ENCODE data around the gene NECAB3.
"Not testable (repeated sequence)": the region's sequence is repeated elsewhere in the genome, so short reads cannot be mapped to it uniquely, and the experiment has no call there.

NECAB3 gene

GRCh38 chr20:33648396-33649004 is 25.7 kb downstream of the NECAB3 start:
- no peak for DNase-seq (ENCODE audit: low read depth)

DNA sequence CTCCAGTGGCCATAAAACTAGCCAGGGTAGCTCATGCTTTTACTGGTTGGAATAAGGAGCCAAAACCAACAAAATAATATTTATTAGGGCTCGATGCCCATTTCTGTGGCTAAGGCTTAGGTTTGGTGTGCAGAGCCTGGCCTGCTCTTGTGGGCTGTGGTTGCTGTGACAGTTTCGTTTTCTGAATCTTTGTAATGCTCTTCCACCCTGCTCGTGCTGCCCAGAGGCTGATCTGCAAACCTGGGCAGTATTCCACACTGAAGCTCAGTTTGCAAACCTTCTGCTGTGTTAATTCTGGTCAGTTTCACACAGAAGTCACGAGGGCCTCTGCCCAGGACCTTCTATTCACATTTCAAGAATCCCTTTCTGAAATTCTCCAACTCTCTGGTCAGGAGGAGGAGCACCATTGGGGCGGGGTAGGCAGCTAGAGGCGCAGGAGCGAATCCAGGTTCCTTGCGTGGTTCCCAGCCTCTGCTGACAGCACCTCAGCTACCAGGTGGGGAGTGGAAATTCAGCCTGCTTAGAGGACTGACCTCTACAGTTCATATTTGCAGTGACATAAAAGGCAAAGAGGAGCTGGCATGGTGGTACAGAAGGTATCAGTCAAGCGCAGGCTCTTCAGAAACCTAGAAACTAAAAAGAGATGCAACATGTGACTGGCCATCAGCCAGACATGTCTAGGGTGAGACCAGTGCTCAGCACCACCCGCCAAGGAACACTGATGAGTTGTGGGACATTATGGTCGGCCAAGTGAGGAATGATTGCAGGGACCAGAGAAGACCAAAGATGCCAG is 26.4 kb downstream of the NECAB3 start:
- DNase-seq (ENCODE audit: low read depth) = no peak

DNA sequence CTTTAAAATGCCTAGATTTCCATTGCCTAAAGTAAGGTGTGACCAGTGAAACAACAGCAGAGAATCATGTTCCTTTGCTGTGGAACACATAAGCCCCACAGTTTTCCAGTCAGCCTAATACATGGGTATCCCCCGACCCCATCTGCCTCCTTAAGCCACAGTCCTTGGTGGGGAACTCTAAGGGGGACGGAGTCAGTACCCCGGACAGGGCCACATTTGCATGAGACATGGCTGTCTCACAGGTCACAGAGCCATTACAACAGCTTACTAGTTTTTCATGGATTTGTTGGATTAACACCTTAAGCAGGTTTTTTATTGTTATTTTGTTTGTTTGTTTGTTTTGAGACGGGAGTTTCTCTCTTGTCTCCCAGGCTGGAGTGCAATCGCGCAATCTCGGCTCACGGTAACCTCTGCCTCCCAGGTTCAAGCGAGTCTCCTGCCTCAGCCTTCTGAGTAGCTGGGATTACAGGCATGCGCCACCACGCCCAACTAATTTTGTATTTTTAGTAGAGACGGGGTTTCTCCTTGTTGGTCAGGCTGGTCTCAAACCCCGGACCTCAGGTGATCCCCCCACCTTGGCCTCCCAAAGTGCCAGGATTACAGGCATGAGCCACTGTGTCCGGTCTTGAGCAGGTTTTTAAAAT is 27.1 kb downstream of the NECAB3 start:
- not testable (repeated sequence) for DNase-seq (ENCODE audit: low read depth)

GRCh38 chr20:33646191-33646590 is 28.0 kb downstream of the NECAB3 start:
- DNase-seq (ENCODE audit: low read depth) = no peak

DNA sequence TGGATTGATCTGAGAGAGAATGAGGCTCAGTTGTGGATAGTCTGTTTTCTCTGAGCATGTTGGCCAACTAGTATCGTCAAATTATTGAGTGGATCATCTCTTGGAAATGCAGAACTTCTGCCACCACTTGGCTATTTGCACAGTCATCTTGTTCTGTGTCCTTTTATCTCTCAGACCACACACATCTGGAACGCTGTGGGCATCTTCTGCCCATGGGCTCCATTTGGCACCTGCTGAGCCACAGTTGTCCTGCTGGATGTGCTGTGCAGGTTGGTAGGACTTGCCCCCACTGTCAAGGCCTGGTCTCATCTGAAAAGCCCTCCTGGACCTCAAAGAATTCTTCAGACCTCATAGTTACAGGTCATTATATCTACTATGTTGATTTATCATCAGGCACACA is 28.8 kb downstream of the NECAB3 start:
- no peak for DNase-seq (ENCODE audit: low read depth)

DNA sequence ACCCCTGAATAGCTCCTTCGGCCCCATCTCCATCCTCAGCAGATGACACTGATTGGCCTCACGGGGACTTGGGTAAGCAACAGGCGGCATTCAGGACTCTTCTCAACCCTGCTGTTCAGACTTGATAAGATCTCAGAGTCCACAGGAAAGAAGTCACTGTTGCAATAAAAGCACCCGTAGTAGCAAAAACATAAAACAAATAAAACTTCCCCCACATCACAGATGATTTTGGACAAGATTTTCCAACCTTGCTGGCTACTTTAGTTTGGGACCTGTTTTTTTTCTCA is 29.2 kb downstream of the NECAB3 start:
- DNase-seq (ENCODE audit: low read depth) = no peak

DNA sequence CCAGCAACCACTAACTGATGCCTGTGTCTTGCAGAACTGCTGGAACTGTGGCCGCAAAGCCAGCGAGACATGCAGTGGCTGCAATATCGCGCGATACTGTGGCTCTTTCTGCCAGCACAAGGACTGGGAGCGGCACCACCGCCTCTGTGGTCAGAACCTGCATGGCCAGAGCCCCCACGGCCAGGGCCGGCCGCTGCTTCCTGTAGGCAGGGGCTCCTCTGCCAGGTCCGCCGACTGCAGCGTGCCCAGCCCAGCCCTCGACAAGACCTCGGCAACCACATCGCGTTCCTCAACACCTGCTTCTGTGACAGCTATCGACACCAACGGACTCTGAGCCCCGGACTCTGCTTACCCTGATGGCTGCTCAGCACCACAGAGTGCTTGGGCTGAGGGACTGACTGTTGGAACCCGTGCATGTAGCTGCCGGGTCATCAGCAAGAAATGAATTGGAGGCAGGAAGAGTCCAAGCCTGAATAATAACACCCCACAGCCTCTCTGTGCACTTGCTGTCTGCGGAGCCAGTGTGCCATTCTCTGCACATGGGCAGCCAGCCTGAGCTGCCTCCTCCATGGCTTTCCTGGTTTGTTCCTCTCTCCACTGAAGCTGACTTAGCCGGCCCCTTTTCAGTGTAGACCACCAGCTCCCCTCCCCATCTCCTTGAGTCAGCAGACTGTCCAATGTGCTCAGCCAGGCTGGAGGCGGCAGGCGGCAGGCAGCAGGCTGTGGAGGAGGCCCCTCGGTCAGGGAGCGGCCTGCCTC is 29.7 kb downstream of the NECAB3 start:
- DNase-seq (ENCODE audit: low read depth) = no peak

DNA sequence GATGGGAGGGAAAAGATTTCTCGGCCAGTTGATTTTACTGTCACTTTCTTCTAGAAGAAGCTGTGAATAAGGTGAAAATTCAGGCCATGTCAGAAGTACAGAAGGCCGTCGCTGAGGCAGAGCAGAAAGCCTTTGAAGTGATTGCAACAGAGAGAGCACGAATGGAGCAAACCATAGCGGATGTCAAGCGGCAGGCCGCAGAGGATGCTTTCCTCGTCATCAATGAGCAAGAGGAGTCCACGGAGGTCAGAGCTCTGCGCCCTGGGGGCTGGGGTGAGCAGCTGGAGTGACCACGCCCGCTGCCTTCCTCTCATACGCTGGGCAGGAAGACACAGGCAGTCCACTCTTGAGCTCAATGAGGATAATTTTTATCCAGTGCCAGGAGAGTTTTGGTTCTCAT is 33.9 kb downstream of the NECAB3 start:
- no peak for DNase-seq (ENCODE audit: low read depth)

- DNase-seq (ENCODE audit: low read depth) = no peak
Observed at GRCh38 chr20:33636776-33637175, 37.5 kb downstream of the NECAB3 start.

- no peak for DNase-seq (ENCODE audit: low read depth)
Observed at GRCh38 chr20:33635341-33635740, 38.9 kb downstream of the NECAB3 start.

- not testable (repeated sequence) for DNase-seq (ENCODE audit: low read depth)
Observed at GRCh38 chr20:33631910-33632309, 42.3 kb downstream of the NECAB3 start.

GRCh38 chr20:33630507-33630906 is 43.7 kb downstream of the NECAB3 start:
- no peak for DNase-seq (ENCODE audit: low read depth)

DNA sequence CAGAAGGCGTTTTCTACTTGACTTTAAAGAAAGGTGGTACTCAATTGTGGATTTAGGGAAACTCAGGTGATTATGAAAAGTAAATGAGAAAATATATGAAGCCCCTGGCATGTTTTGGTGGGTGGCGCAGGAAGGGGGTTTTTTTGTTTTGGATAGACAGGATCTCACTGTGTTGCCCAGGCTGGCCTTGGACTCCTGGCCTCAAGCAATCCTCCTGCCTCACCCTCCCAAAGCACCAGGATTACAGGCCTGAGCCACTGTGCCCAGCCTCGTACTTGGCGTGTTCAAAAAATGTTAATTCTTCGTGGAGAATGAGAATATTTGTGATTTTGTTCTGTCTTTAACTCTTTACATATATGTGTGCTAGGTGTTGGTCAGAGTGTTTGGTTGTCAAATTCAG is 44.2 kb downstream of the NECAB3 start:
- no peak for DNase-seq (ENCODE audit: low read depth)

GRCh38 chr20:33629533-33629932 is 44.7 kb downstream of the NECAB3 start:
- no peak for DNase-seq (ENCODE audit: low read depth)

DNA sequence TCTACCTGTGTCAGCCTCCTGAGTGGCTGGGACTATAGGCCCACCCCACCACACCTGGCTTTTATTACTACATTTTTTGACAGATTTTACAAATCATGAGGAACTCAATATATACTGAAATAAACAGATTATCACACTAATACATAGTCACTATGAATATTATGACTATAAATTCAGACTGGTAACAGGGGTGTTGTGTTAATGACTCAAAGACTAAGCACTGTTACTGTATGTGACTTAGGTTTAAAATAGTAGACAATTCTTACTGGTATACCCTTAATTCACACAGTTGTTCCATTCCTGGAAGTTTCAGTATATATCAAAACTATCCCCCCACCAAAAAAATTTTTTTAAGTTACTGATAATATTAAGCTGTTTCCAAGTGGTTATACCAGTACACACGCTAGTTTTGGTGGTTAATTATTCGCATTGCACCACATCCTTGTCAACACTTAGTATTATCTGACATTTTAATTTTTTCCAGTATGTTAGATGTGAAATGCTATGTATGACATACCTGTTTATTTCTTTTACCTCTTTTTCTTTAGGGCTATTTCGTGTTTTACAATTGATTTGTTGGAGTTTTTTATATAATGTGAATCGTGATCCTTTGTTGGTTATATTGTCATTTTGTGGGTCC is 46.5 kb downstream of the NECAB3 start:
- DNase-seq (ENCODE audit: low read depth) = no peak

GRCh38 chr20:33626190-33626589 is 48.0 kb downstream of the NECAB3 start:
- DNase-seq (ENCODE audit: low read depth) = no peak

- DNase-seq (ENCODE audit: low read depth) = no peak
Observed at GRCh38 chr20:33624399-33624798, 49.8 kb downstream of the NECAB3 start.

- no peak for DNase-seq (ENCODE audit: low read depth)
Observed at GRCh38 chr20:33622705-33623365, 51.4 kb downstream of the NECAB3 start.

DNA sequence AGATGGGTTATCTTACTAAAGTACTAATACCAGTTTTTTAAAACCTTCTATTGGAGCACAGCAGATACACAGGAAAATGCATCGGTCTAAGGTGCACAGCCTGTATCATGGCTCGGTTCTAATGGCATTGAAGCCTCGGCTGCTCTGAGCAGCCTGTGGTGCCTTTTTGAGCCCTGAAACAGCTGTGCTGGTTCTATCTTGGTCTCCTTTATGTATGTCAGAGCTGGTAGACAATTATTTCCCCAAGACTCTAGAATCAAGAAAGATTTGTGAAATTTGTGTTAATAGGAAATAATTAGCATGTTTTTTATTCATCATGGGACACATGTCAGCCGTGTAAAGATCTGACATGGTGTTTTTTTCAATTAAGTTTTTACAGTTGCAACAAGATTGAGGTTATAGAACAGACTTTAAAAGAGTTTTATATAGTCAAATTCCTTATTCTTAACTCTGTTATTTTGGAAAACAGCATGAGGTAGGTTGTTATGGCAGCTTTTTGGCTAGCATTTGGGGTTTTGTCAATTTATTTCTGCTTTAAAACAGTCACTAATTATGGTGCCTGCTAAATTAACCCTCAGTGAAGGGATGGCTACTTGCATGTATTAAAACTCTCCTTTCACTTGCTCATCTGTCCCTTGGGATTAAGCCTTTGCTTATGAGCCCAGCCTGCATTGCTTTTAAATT is 52.4 kb downstream of the NECAB3 start:
- DNase-seq (ENCODE audit: low read depth) = no peak

DNA sequence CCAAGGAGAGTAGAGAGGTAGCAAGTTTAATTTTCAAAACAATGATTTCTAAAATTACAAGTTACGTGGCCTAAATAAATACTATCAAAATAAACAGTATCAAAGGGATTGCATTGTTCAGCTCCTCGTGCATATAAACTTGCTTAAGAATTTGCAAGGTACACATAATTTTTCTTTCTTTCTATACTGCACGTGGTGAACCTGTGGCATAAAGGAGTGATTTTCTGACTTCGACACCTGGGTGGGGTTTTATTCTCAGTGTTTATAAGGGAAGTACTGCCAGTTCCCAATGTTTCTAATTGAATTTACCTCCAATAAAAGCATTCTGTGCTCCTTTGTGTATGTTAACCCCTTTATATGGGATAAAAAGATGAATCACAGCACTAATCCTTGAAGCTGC is 62.2 kb downstream of the NECAB3 start:
- DNase-seq (ENCODE audit: low read depth) = no peak

DNA sequence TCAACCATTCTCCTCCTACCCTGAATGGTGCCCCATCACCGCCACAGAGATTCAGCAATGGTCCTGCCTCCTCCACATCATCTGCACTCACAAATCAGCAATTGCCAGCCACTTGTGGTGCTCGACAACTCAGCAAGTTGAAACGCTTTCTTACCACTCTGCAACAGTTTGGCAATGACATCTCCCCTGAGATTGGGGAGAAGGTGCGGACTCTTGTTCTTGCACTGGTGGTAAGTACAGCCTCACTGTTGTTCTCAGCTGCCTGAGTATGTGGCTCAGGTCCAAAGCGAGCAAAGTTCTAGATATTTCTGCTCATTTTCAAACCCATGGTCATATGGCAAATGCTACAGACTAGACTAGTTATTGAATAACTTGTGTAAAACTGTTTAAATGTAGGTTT is 63.1 kb downstream of the NECAB3 start:
- DNase-seq (ENCODE audit: low read depth) = no peak
